Colonic mucosa (tissue), 4 donors: ENCODE data around the gene RPL41. TPM values are rescaled to one million over a fixed set of nuclear protein-coding genes. Genes with fewer than 3 reads are reported as not detected.

Experiments used
- DNase-seq: peaks from one replicate; pipeline ENCODE4 v3.0.0-alpha.2; 2020
- H3K27ac ChIP-seq: fragments of 200-600 bp; one replicate; pipeline ENCODE4 v1.8.0; 2021
- H3K27me3 ChIP-seq: fragments of 200-600 bp; one replicate; pipeline ENCODE4 v1.8.0; 2021
- H3K36me3 ChIP-seq: fragments of 200-600 bp; one replicate; pipeline ENCODE4 v1.8.0; 2021
- H3K4me1 ChIP-seq: fragments of 200-600 bp; one replicate; pipeline ENCODE4 v1.8.0; 2021; ENCODE audit warnings: mild to moderate bottlenecking
- H3K4me3 ChIP-seq: fragments of 200-600 bp; one replicate; pipeline ENCODE4 v1.8.0; 2021
- H3K9ac ChIP-seq, 2 donors: one replicate each; pipeline ENCODE4 v1.7.0; 2013; ENCODE audit warnings: control low read depth in 2 of 2, low read depth in 2 of 2, low read length in 2 of 2
- H3K9me3 ChIP-seq: fragments of 200-600 bp; one replicate; pipeline ENCODE4 v1.8.0; 2021
- CTCF ChIP-seq: fragments of 200-600 bp; IDR thresholded peaks from one replicate; pipeline ENCODE4 v1.8.0; 2022; ENCODE audit warnings: antibody characterized with exemption, mild to moderate bottlenecking
- intact Hi-C: fragments of 100-400 bp; cut with DNase I; formaldehyde crosslinking; loops from one replicate; pipeline ENCODE4 v1.14.1; 2022
- total RNA-seq, 2 donors: library from RNA; stranded (reverse); fragmentation: NEBNext Ultra II Directional in 1 of 2; extraction: Animal tissue kit (Norgen Biotek cat#: 25700) in 1 of 2; gene quantifications; one replicate each; pipeline ENCODE4 v1.2.1, GENCODE V29; 2021
- donor health status: healthy.
- donor health status: DM: no; HTN: no; CAD: no.
- donor health status: DM: no; HTN: no; CAD: no.

The RPL41 gene
- total RNA-seq, 2 donors from 2014 or later: 3,248 to 3,669 TPM

- Histone ChIP-seq H3K36me3 (peaks cover 3% of the 10 kb centered on the region), H3K4me1 (peaks cover 7% of the 10 kb centered on the region), H3K9ac (peak overlapping the region in 1 of 2 donors; percentile 66), H3K9me3 (no peaks in the 10 kb centered on the region), H3K4me3 (no peak overlapping the region), H3K27me3 (no peaks in the 10 kb centered on the region), H3K27ac (peak overlapping the region; percentile 75)
- DNase-seq: peak; percentile 91
- intact Hi-C loops: no loop called here
- TF ChIP-seq CTCF: no peak
Observed at GRCh38 chr12:56087220-56087619, 29.2 kb upstream of the RPL41 start.

GRCh38 chr12:56097738-56098137 is 18.7 kb upstream of the RPL41 start:
- Histone ChIP-seq H3K27ac (no peak overlapping the region), H3K27me3 (no peaks in the 10 kb centered on the region), H3K4me1 (no peaks in the 10 kb centered on the region), H3K9ac (no peak overlapping the region), H3K9me3 (no peaks in the 10 kb centered on the region), H3K4me3 (no peak overlapping the region), H3K36me3 (no peaks in the 10 kb centered on the region)
- DNase-seq: no peak
- intact Hi-C loops: no loop called here
- TF ChIP-seq CTCF: no peak

GRCh38 chr12:56098592-56098991 is 17.8 kb upstream of the RPL41 start:
- no peaks in the 10 kb centered on the region for H3K36me3 ChIP-seq
- intact Hi-C loops: no loop called here
- no peak for TF ChIP-seq CTCF

GRCh38 chr12:56099787-56100186 is 16.6 kb upstream of the RPL41 start:
- no peak for DNase-seq
- H3K9ac ChIP-seq: no peak overlapping the region
- no peak overlapping the region for H3K27ac ChIP-seq
- intact Hi-C loops: no loop called here
- no peaks in the 10 kb centered on the region for H3K36me3 ChIP-seq
- no peak for TF ChIP-seq CTCF
- no peaks in the 10 kb centered on the region for H3K4me1 ChIP-seq
- no peaks in the 10 kb centered on the region for H3K27me3 ChIP-seq
- H3K4me3 ChIP-seq: no peak overlapping the region
- no peaks in the 10 kb centered on the region for H3K9me3 ChIP-seq

More at GRCh38 chr12:56098592-56098991, 17.8 kb upstream of the RPL41 start:
- no peak for DNase-seq
- H3K27ac ChIP-seq: no peak overlapping the region
- no peaks in the 10 kb centered on the region for H3K9me3 ChIP-seq
- no peak overlapping the region for H3K9ac ChIP-seq
- no peak overlapping the region for H3K4me3 ChIP-seq
- no peaks in the 10 kb centered on the region for H3K27me3 ChIP-seq
- H3K4me1 ChIP-seq: no peaks in the 10 kb centered on the region

GRCh38 chr12:56101045-56101444 is 15.4 kb upstream of the RPL41 start:
- Histone ChIP-seq H3K9me3 (no peaks in the 10 kb centered on the region), H3K9ac (no peak overlapping the region), H3K4me1 (no peaks in the 10 kb centered on the region), H3K36me3 (no peaks in the 10 kb centered on the region), H3K27me3 (no peaks in the 10 kb centered on the region), H3K27ac (no peak overlapping the region), H3K4me3 (no peak overlapping the region)
- no peak for DNase-seq
- no peak for TF ChIP-seq CTCF
- intact Hi-C loops: no loop called here

GRCh38 chr12:56102683-56103065 is 13.8 kb upstream of the RPL41 start:
- no peaks in the 10 kb centered on the region for H3K27me3 ChIP-seq
- H3K36me3 ChIP-seq: peaks cover 1% of the 10 kb centered on the region
- peak overlapping the region; percentile 89 for H3K27ac ChIP-seq
- no peak for DNase-seq
- no peak overlapping the region for H3K4me3 ChIP-seq
- intact Hi-C loops: no loop called here
- no peaks in the 10 kb centered on the region for H3K9me3 ChIP-seq
- no peak for TF ChIP-seq CTCF
- H3K4me1 ChIP-seq: no peaks in the 10 kb centered on the region
- no peak overlapping the region for H3K9ac ChIP-seq
